GM18508 (cell line): ENCODE data around the gene CCDC112.

Experiments
- ATAC-seq: cut with Tn5 transposase; IDR thresholded peaks from one replicate; pipeline ENCODE4 v1.9.1; 2021; ENCODE audit warnings: moderate number of reproducible peaks; ENCODE audit not compliant: insufficient read depth, unreplicated experiment

Gene CCDC112

GRCh38 chr5:115320006-115320405 lies 23.6 kb upstream of the CCDC112 start:
- no peak for ATAC-seq

GRCh38 chr5:115319007-115319406 lies 22.6 kb upstream of the CCDC112 start:
- ATAC-seq, result no peak

- ATAC-seq, result no peak
Observed at GRCh38 chr5:115317736-115318135, 21.3 kb upstream of the CCDC112 start.

- no peak for ATAC-seq
Observed at GRCh38 chr5:115317320-115317719, 20.9 kb upstream of the CCDC112 start.

GRCh38 chr5:115313632-115314031 lies 17.2 kb upstream of the CCDC112 start:
- ATAC-seq, result no peak

- no peak for ATAC-seq
Observed at GRCh38 chr5:115313052-115313451, 16.6 kb upstream of the CCDC112 start.

GRCh38 chr5:115309751-115310370 lies 13.4 kb upstream of the CCDC112 start:
- ATAC-seq, result no peak

- no peak for ATAC-seq
Observed at GRCh38 chr5:115308815-115309214, 12.4 kb upstream of the CCDC112 start.

GRCh38 chr5:115306011-115306536 lies 9.6 kb upstream of the CCDC112 start:
- no peak for ATAC-seq

- ATAC-seq, result no peak
Observed at GRCh38 chr5:115304496-115304895, 8.0 kb upstream of the CCDC112 start.

- ATAC-seq, result no peak
Observed at GRCh38 chr5:115298811-115299210, 2.4 kb upstream of the CCDC112 start.

- no peak for ATAC-seq
Observed at GRCh38 chr5:115297031-115297430, 577 bp upstream of the CCDC112 start.

- ATAC-seq, result peak; percentile 10
Observed at GRCh38 chr5:115295777-115296123, 704 bp downstream of the CCDC112 start.

GRCh38 chr5:115291397-115291796 lies 5.1 kb downstream of the CCDC112 start:
- no peak for ATAC-seq

GRCh38 chr5:115289104-115289503 lies 7.3 kb downstream of the CCDC112 start:
- no peak for ATAC-seq

- ATAC-seq, result no peak
Observed at GRCh38 chr5:115284021-115284420, 12.4 kb downstream of the CCDC112 start.

GRCh38 chr5:115282131-115282530 lies 14.3 kb downstream of the CCDC112 start:
- no peak for ATAC-seq

- no peak for ATAC-seq
Observed at GRCh38 chr5:115274584-115274983, 21.9 kb downstream of the CCDC112 start.

GRCh38 chr5:115272297-115272958 lies 24.0 kb downstream of the CCDC112 start:
- no peak for ATAC-seq

GRCh38 chr5:115271295-115272050 lies 25.0 kb downstream of the CCDC112 start:
- ATAC-seq, result no peak

- no peak for ATAC-seq
Observed at GRCh38 chr5:115267617-115268016, 28.8 kb downstream of the CCDC112 start.
